Spleen (tissue), 11 donors: ENCODE results near the gene CMIP. TPM values are rescaled to one million over a fixed set of nuclear protein-coding genes. Genes with fewer than 3 reads are reported as not detected.

ENCODE experiments used
- DNase-seq: peaks from one replicate; pipeline ENCODE4 v3.0.0-alpha.2; 2020
- H3K27ac ChIP-seq, 8 donors: fragments of 200-600 bp; sonication (generic) in 7 of 8; 1 replicate in 4 of 8; 2 replicates in 4 of 8; pipeline versions ENCODE4 v1.5.0 to v1.8.0; 2016 to 2021; ENCODE audit warnings: inconsistent platforms in 4 of 8, mild to moderate bottlenecking in 4 of 8, moderate library complexity in 1 of 8
- H3K27me3 ChIP-seq, 7 donors: fragments of 200-600 bp; sonication (generic) in 6 of 7; replicated peaks in 1 of 7; 1 replicate in 4 of 7; 2 replicates in 3 of 7; pipeline versions ENCODE4 v1.5.0 to v1.8.0; 2016 to 2021; ENCODE audit warnings: inconsistent platforms in 3 of 7, mild to moderate bottlenecking in 1 of 7
- H3K36me3 ChIP-seq, 6 donors: fragments of 200-600 bp; sonication (generic) in 5 of 6; 1 replicate in 4 of 6; 2 replicates in 2 of 6; pipeline versions ENCODE4 v1.5.0 to v1.8.0; 2016 to 2021; ENCODE audit warnings: inconsistent platforms in 2 of 6
- H3K4me1 ChIP-seq, 6 donors: fragments of 200-600 bp; sonication (generic) in 5 of 6; 1 replicate in 3 of 6; 2 replicates in 3 of 6; pipeline versions ENCODE4 v1.5.0 to v1.8.0; 2016 to 2021; ENCODE audit warnings: inconsistent platforms in 3 of 6
- H3K4me3 ChIP-seq, 8 donors: fragments of 200-600 bp; sonication (generic) in 7 of 8; 1 replicate in 4 of 8; 2 replicates in 4 of 8; pipeline versions ENCODE4 v1.5.0 to v1.8.0; 2016 to 2021; ENCODE audit warnings: inconsistent platforms in 4 of 8, mild to moderate bottlenecking in 4 of 8, moderate library complexity in 2 of 8
- H3K9me3 ChIP-seq, 8 donors: fragments of 200-600 bp; sonication (generic) in 7 of 8; 1 replicate in 4 of 8; 2 replicates in 4 of 8; pipeline versions ENCODE4 v1.5.0 to v1.8.0; 2016 to 2021; ENCODE audit warnings: inconsistent platforms in 4 of 8
- POLR2A ChIP-seq, 3 donors: fragments of 450-650 bp; IDR thresholded peaks; one replicate each; pipeline ENCODE4 v1.5.1; 2017; ENCODE audit warnings: antibody characterized with exemption in 3 of 3, mild to moderate bottlenecking in 1 of 3
- POLR2AphosphoS5 ChIP-seq, 3 donors: sonication (generic); formaldehyde crosslinking; IDR thresholded peaks; one replicate each; pipeline ENCODE4 v1.5.1; 2017; ENCODE audit warnings: antibody characterized with exemption in 3 of 3
- WGBS, 5 donors: extraction: QIAGEN DNeasy Blood & Tissue Kit in 3 of 5; methylation state at CpG; one replicate each; pipeline versions ENCODE4 v1.1.5 to v1.1.7; 2013 to 2018; 5-methylcytosine and 5-hydroxymethylcytosine counted together
- intact Hi-C: fragments of 100-400 bp; cut with DNase I; formaldehyde crosslinking; loops from one replicate; pipeline ENCODE4 v1.15.0; 2023; ENCODE audit warnings: low total_unique reads
- polyA plus RNA-seq, 3 donors: library from polyadenylated mRNA; stranded (reverse); fragments of 200-250 nt; gene quantifications; one replicate each; pipeline ENCODE4 v1.2.1, GENCODE V29; 2013
- total RNA-seq, 7 donors: library from RNA; depleted of rRNA in 3 of 7; stranded (reverse); fragments of >200 nt in 3 of 7; fragmentation: NEBNext Ultra II Directional in 4 of 7; extraction: Animal tissue kit (Norgen Biotek cat#: 25700) in 4 of 7; gene quantifications; one replicate each; pipeline versions ENCODE4 v1.1.0 to v1.2.1, GENCODE V29; 2016 to 2021
- TF ChIP-seq, protein P1 (sequence below), 11 experiments: fragments of 200-600 bp in 7 of 11; fragments of 450-650 bp in 4 of 11; sonication (generic) in 4 of 11; IDR thresholded peaks in 8 of 11; conservative IDR thresholded peaks in 3 of 11; 1 replicate in 7 of 11; 2 replicates in 4 of 11; pipeline versions ENCODE4 v1.4.0 to v1.8.0; 2016 to 2021; ENCODE audit warnings: antibody characterized with exemption in 11 of 11, inconsistent platforms in 4 of 11, mild to moderate bottlenecking in 1 of 11
- donor health status: healthy with polysubstance abuse.
- donor health status: DM: no; HTN: no; CAD: no; lungs with moderate emphysema.
- donor health status: DM: no; HTN: no; CAD: no.
- donor health status: Bipolar disorder and iron deficiency.
- donor health status: healthy.
- donor health status: DM: no; HTN: no; CAD: no.
- donor health status: DM: yes; HTN: yes; CAD: no.

The CMIP gene
- total and polyA plus RNA-seq, 10 donors, result 6.0 to 107 (median 63.6) TPM

DNA sequence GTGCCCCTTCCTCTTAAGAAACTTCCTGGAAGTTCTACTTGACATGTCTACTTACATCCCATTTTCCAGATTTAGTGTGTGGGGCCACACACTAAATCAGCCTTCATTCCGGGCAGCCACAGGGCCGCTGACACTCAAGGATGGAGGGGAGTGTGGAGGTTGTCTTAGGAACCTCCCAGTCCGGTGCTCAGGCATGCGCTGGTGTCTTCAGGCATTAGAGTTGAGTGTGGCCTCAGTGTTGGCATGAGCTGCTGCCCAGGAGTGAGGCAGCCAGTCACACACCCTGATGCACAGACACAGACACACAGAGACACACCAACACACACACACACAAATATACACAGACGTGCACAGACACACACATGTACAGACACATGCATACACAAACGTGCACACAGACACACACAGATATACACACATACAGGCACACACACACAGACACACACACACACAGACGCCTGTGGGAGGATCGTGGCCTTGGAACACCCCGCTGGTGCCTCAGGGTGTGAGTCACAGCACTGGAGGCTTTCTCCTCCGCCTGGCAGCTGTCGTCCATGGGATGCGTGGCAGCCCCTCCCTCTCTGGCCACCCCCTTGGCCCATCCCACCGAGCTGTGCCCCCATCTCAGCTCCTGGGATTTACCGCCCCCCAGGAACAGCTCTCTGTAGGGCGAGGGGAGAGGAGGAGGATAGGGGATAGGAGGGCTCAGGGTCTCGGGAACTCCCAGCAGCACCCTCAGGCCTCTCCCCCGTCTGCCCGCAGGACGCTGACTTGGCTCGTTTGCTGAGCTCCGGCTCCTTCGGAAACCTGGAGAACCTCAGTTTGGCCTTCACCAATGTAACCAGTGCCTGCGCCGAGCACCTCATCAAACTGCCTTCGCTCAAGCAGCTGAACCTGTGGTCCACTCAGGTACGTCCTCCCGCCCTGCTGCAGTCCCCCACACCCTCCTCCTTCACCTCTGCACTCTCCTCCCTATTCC is 258.9 kb downstream of the CMIP start:
- intact Hi-C loops, result no loop called here
- 85 to 94% (median 87%) methylated on average over 23 to 27 of the region's 27 CpGs for WGBS, 5 donors
- TF ChIP-seq, protein P1, sequence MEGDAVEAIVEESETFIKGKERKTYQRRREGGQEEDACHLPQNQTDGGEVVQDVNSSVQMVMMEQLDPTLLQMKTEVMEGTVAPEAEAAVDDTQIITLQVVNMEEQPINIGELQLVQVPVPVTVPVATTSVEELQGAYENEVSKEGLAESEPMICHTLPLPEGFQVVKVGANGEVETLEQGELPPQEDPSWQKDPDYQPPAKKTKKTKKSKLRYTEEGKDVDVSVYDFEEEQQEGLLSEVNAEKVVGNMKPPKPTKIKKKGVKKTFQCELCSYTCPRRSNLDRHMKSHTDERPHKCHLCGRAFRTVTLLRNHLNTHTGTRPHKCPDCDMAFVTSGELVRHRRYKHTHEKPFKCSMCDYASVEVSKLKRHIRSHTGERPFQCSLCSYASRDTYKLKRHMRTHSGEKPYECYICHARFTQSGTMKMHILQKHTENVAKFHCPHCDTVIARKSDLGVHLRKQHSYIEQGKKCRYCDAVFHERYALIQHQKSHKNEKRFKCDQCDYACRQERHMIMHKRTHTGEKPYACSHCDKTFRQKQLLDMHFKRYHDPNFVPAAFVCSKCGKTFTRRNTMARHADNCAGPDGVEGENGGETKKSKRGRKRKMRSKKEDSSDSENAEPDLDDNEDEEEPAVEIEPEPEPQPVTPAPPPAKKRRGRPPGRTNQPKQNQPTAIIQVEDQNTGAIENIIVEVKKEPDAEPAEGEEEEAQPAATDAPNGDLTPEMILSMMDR (IDR thresholded peaks at IDR 0.05 in 8 of 11, conservative IDR thresholded peaks at IDR 0.05 in 3 of 11), result no peak
- no peak for TF ChIP-seq POLR2AphosphoS5 (IDR thresholded peaks at IDR 0.05)
- H3K4me1 ChIP-seq, result peaks cover 0 to 7% (median 0%) of the 10 kb centered on the region in 6 donors
- no peaks in the 10 kb centered on the region for H3K9me3 ChIP-seq
- H3K36me3 ChIP-seq, result peaks cover 0 to 98% (median 85%) of the 10 kb centered on the region in 6 donors
- no peaks in the 10 kb centered on the region for H3K27me3 ChIP-seq
- H3K27ac ChIP-seq, result no peak overlapping the region
- H3K4me3 ChIP-seq, result no peak overlapping the region
- DNase-seq, result peak; percentile 46

DNA sequence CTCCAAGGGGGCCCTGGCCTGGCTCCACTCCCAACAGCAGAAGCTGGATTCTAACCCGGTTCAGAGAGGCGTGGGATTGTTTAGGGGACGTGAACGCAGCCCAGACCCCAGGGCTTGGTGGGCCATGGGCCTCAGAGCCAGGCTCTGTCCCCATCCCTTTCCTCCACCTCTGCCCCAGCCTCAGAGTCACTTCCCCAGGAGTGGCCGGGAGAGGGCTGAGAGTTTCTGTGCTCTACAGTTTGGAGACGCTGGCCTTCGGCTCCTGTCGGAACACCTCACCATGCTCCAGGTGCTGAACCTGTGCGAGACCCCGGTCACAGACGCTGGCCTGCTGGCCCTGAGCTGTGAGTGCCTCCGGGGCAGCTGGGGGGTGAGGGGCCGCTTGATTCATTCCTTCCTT is 260.7 kb downstream of the CMIP start:
- Histone ChIP-seq H3K9me3 (no peaks in the 10 kb centered on the region), H3K27ac (no peak overlapping the region), H3K4me3 (no peak overlapping the region), H3K36me3 (peaks cover 0 to 98% (median 86%) of the 10 kb centered on the region in 6 donors), H3K4me1 (peaks cover 0 to 9% (median 0%) of the 10 kb centered on the region in 6 donors), H3K27me3 (no peaks in the 10 kb centered on the region)
- peak; percentile 52 for DNase-seq
- TF ChIP-seq POLR2AphosphoS5 (IDR thresholded peaks at IDR 0.05) (no peak), POLR2A (IDR thresholded peaks at IDR 0.05) (no peak)
- TF ChIP-seq, protein P1 (IDR thresholded peaks at IDR 0.05 in 8 of 11, conservative IDR thresholded peaks at IDR 0.05 in 3 of 11), result no peak
- intact Hi-C loops, result no loop called here
- WGBS, 5 donors, result 92 to 98% (median 96%) methylated on average over 12 to 13 of the region's 13 CpGs

DNA sequence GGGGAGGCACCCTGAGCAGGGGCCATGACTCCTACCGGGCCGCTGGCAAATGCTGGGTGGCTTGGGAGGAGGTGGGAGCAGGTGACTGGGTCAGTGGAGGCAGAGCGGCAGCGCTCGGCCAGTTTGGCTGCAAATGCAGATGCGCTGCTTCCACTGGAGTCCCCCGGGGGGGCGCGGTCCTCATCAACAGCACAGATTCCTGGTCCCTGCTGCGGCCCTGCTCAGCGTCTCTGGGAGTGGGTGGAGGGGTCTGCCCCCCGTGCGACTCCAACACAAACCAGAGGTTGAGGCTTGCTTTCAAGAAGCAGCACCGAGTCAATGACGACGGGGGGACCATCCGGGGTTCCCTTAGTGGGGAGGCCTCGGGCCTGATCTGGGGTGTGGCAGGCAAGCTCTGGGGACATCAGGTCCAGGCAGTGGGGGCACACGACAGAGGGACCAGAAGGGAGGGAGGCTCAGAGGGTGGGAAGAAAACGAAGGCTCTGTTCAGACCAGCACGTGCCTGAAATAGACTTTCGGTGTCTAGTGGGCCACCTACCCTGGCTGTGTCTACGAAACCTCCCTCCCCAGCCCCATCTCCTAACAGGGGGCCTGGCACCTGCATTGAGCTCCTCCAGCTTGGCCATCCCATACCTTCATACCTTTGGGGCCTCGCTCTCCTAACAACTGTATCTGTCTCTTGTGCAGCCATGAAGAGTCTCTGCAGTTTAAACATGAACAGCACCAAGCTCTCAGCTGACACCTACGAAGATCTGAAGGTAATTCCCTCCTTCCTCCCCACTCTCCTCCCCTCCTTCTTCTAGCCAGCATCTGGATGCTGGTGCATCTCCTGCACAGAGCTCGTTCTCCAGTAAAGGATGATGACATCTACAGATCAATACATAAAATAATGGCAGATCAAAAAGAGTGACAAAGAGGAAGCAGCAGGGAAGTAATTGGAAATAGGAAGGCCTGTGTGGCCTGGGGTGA is 262.0 kb downstream of the CMIP start:
- H3K4me3 ChIP-seq, result no peak overlapping the region
- 91 to 94% (median 93%) methylated on average over 16 to 26 of the region's 26 CpGs for WGBS, 5 donors
- peaks cover 0 to 96% (median 75%) of the 10 kb centered on the region in 6 donors for H3K36me3 ChIP-seq
- H3K9me3 ChIP-seq, result no peaks in the 10 kb centered on the region
- H3K27ac ChIP-seq, result peak overlapping the region in 1 of 8 donors; percentile 9
- intact Hi-C loops, result no loop called here
- TF ChIP-seq, protein P1 (IDR thresholded peaks at IDR 0.05 in 8 of 11, conservative IDR thresholded peaks at IDR 0.05 in 3 of 11), result no peak
- DNase-seq, result peak; percentile 67
- H3K4me1 ChIP-seq, result peaks cover 0 to 9% (median 0%) of the 10 kb centered on the region in 6 donors
- no peaks in the 10 kb centered on the region for H3K27me3 ChIP-seq
